Lung microvascular endothelial cell (primary cell): ENCODE data around the gene RPL7A. TPM values are rescaled to one million over a fixed set of nuclear protein-coding genes. Genes with fewer than 3 reads are reported as not detected.

Experiments used
- DNase-seq, 2 donors: peaks; one replicate each; pipeline versions ENCODE4 v3.0.0 to v3.0.0-alpha.2; 2010; ENCODE audit warnings: low read depth in 2 of 2
- total RNA-seq: library from RNA; depleted of rRNA; stranded (reverse); fragments of >200 nt; gene quantifications from 2 replicates; pipeline ENCODE4 v1.2.1, GENCODE V29; 2014

Gene RPL7A
- total RNA-seq, 1 donor from 2014 or later = 1,751 TPM

DNA sequence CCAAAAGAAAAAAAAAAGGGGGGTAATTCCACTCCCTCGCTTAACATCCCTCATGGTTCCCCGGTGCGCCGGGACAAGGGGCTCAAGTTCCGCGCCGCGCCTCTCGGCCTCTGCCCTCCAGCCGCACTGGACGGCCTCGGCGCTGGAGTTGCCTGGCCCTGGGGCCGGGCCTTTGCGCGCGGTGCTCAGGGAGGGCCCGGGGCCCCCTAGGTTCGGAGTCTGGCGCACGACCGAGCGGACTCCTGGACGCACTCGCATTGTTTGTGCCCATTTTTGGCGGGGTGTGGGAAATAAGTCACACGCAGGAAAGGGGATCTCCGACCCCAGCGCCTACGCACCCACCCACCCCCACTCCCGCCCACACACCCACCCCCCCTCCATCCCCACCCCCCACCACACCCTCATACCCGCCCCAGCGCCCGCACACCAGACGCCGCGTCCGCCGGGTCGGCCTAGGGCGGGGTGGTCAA lies 468 bp upstream of the RPL7A start:
- peak; percentile 44 to 54 for DNase-seq

DNA sequence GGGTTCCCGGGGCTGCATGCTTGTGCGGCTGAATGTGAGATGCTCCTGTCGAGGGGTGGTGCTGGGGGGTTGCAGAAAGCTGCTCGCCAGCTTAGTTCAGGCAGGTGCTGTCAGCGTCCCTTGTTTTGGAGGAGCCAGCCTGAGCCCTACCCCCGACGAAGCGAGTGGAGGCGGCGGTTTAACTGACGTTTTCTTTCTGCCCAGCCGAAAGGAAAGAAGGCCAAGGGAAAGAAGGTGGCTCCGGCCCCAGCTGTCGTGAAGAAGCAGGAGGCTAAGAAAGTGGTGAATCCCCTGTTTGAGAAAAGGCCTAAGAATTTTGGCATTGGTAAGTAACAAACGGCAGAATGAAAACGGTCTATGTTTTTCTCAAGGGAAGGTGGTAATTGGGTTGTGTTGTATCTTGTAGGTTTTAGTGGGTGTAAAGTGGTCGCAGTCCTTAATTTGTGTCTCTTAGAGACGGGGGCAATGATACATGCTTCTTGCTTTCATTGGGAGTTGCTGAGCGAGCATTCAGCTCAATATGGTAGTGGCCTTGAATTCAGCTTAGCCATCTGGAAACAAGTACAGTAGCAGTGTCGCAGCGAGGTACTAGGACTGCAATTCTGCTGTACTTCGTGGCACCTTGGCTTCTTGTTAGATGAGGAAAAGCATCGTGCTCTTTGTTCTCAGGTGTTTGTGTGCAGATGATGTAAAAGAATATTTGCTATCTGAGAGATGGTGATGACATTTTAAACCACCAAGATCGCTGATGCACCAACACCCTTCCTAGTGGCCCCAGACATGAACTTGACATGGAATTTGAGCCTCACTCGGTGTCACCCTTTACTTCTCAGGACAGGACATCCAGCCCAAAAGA lies 928 bp downstream of the RPL7A start:
- peak in 1 of 2 donors; percentile 13 for DNase-seq

DNA sequence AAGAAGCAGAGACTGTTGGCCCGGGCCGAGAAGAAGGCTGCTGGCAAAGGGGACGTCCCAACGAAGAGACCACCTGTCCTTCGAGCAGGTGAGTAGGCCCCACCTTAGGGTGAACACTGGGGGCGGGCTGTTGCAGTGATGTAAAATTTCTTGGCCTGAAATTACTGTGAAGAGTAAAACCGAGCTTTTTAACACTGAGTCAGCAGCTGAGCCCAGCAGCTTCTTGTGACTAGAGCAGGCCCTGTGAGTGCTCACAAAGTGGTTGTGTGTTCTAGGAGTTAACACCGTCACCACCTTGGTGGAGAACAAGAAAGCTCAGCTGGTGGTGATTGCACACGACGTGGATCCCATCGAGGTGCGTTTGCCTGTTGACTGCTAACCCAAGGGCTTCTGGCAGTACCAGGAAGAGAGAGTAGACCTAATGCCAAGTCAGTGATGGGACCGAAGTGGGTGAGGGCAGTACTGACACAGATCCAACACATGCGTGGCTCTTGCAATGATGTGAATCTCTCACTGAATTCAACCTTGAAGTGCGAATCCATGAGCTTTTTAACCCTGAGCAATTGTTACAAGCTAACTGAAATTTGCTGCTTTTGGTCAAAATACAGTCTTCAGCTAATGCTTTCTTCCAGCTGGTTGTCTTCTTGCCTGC lies 2.1 kb downstream of the RPL7A start:
- DNase-seq = no peak

DNA sequence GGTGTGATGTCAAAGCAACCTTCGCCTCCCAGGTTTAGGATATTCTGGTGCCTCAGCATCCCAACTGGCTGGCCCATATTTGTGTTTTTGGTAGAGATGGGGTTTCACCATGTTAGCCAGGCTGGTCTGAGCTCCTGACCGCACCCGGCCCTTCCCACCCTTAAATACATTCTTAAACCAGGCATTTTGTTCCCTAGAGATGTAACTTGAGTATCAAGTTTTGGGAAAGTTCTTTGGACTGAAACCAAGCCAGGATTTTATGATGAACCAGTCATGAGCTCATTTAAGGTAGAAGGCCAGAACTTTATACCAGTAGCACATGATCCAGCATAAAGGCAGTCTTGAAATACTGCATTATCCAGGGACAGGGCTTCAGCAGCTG lies 3.5 kb downstream of the RPL7A start:
- DNase-seq = no peak

- peak; percentile 64 to 74 for DNase-seq
These were observed 4.1 kb downstream of the RPL7A start for GRCh38 chr9:133351908-133352634.

- DNase-seq = no peak
These were observed 4.8 kb downstream of the RPL7A start for GRCh38 chr9:133352635-133353340.

DNA sequence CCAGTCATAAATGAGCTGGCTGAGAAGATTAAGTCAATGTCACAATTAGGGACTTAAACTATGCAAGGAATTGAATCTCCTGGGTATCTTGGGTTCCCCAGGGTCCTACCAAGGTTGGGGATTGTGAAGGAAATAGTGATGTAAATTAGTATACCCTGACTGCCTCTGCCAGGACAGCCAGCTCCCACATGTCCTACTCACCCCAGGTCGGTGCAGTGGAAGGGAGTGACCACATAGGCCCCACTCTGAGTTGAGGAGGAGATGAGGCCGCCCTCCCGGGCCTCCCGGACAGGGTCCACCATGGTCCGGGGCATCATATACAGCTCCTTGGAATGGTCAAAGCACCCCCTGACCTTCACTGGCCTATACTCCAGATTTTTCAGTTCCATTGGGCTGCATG lies 5.5 kb downstream of the RPL7A start:
- no peak for DNase-seq

DNA sequence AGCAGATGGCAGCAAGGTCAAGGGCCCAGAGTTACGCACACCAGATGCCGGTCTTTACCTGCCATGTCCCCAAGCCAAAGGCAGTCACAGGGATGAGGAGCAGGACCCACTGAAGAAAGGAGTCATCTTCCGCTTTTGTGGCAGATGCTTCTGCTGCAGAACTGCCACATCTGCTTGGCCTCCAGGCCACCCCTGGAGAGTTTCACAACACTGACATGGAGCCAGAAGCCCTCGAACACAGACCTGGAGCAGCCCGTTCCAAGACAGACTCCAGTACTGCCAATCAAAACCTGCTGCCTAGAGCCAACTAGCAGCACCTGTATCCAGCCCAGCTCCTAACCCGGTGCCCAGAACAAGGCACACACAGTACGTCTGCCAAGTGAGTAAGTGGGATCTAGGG lies 6.7 kb downstream of the RPL7A start:
- DNase-seq = no peak

DNA sequence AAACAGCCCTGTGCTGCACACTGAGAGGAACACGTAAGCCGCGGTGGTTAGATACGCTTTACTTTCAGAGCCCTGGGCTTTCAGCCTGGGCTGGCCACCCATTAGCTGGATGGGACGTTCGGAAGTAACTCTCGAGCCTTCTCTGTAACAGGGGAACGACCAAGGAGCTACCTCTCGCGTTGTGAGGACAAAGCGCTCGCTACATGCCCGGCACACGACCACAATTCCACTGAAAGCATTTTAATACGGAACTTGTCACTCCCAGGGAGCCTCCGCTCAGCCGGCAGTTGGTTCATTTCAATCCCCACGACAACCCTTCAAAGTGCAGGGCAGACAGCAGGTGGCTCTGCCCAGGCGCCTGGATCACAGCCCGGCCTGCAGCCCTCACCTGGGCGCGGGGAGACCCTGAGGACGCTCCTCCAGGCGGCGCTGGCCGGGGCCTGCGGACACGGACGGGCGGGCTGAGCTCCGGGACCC lies 7.9 kb downstream of the RPL7A start:
- peak; percentile 32 to 51 for DNase-seq

DNA sequence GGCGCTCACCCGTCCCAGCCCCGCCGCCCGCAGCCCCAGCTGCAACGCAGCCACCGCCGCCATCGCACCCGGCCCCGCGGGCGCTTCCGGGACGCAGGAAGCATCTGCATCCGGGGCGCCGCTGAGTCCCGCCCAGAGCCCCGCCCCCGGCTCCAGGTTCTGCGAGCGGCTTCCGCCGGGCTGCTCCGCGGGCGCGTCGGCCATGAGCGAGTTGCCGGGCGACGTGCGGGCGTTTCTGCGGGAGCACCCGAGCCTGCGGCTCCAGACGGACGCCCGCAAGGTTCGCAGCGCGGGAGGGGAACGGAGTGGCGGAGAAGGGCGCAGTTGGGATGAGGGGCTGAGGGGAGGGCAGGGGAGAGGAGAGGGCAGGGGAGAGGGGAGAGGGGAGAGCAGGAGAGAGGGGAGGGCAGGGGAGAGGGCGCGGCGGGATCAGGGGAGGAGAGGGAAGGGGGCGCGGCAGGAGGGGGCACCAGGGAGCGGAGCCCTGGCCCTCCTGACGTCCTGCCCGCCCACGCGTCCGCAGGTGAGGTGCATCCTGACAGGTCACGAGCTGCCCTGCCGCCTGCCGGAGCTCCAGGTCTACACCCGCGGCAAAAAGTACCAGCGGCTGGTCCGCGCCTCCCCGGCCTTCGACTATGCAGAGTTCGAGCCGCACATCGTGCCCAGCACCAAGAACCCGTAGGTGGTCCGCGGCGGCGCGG lies 8.5 kb downstream of the RPL7A start, which contains the start of the genes SURF1 and SURF2:
TSS of gene SURF1 (minus strand) at position 97 of the 701 bp plus-strand sequence. CDS start at position 63, 34 bp downstream.
TSS of gene SURF2 (plus strand) at position 160 of the 701 bp plus-strand sequence. CDS start at position 203, 43 bp downstream.
- peak; percentile 42 to 70 for DNase-seq

- DNase-seq = no peak
These were observed 9.6 kb downstream of the RPL7A start for GRCh38 chr9:133357656-133358055.

DNA sequence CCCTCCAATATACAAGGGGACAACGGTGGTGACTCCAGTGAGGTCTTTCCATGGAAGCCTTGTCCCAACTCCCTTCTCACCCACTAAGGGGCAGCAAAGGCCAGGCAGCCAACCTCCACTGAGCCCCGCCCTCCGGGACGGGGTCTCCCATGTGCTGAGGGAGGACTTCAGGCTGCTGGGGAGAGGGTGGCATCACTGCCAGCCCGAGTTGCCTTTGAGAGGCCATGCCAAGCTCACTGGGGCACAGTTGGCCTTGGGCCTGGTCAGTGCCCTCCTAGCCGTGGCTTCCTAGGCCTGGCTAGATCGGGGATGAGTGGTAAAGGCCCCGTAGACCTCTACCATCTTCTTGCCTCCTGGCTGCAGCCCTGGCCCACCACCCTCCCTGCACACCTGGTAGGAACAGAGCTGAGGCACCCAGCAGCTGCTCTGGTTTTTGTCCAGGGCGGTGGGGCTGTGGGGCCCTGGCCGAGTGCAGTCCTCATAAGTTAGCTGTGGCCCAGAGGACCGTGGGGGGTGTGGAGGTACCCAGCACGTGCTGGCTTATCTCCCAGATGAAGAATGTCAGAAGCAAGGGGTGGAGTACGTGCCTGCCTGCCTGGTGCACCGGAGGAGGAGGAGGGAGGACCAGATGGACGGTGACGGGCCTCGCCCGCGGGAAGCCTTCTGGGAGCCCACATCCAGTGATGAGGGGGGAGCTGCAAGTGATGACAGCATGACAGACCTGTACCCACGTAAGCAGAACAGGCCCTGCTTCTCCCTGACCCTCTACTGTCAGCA lies 11.6 kb downstream of the RPL7A start:
- DNase-seq = peak; percentile 16 to 46

GRCh38 chr9:133360400-133361393 lies 12.7 kb downstream of the RPL7A start:
- no peak for DNase-seq

GRCh38 chr9:133361507-133362092 lies 13.6 kb downstream of the RPL7A start:
- DNase-seq = no peak

- DNase-seq = no peak
These were observed 14.5 kb downstream of the RPL7A start for GRCh38 chr9:133362359-133363044.

- no peak for DNase-seq
These were observed 18.4 kb downstream of the RPL7A start for GRCh38 chr9:133366435-133366834.

DNA sequence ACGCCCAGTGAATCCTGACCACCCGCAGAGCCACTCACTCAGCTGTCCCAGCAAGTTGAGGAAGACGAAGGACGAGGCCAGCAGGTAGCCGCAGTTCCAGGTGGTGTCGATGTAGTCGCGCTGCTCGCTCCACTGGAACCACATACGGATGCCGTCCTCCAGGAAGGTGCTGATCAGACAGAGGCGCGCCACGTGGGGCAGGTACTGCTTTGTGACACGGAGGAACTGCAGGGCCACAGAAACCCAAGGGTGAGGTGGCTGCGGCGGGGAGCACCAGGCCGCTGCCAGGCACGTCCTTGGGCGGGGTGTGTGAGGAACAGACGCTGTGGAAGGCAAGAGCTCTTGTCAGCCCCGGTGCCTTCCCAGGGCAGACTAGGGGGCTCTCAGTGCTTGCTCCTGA lies 19.2 kb downstream of the RPL7A start:
- no peak for DNase-seq
